HepG2 (cell line): Measurements from ENCODE around the gene LRRC3B.

ENCODE experiments used
- ASH2L ChIP-seq: fragments of 300-600, 200-600 bp; sonication (generic); IDR thresholded peaks from 2 replicates; pipeline ENCODE4 v1.7.0; 2017; ENCODE audit warnings: low read depth, mild to moderate bottlenecking, moderate library complexity, mixed read lengths, low read length; ENCODE audit not compliant: insufficient read length
- HDAC2 ChIP-seq: sonication (generic); formaldehyde crosslinking; IDR thresholded peaks from 2 replicates; pipeline ENCODE4 v1.4.0; 2020; ENCODE audit warnings: missing genetic modification reagents
- NR0B2 ChIP-seq: sonication (generic); formaldehyde crosslinking; IDR thresholded peaks from 2 replicates; pipeline ENCODE4 v1.4.0; 2020; ENCODE audit warnings: mild to moderate bottlenecking, missing genetic modification reagents
- TF ChIP-seq, protein P1 (sequence below): sonication (generic); formaldehyde crosslinking; IDR thresholded peaks from 2 replicates; pipeline ENCODE4 v1.5.1; 2020; ENCODE audit warnings: mild to moderate bottlenecking, missing genetic modification reagents, moderate library complexity

GRCh38 chr3:26592451-26592850 is 30.1 kb upstream of the LRRC3B start:
- TF ChIP-seq, protein P1, sequence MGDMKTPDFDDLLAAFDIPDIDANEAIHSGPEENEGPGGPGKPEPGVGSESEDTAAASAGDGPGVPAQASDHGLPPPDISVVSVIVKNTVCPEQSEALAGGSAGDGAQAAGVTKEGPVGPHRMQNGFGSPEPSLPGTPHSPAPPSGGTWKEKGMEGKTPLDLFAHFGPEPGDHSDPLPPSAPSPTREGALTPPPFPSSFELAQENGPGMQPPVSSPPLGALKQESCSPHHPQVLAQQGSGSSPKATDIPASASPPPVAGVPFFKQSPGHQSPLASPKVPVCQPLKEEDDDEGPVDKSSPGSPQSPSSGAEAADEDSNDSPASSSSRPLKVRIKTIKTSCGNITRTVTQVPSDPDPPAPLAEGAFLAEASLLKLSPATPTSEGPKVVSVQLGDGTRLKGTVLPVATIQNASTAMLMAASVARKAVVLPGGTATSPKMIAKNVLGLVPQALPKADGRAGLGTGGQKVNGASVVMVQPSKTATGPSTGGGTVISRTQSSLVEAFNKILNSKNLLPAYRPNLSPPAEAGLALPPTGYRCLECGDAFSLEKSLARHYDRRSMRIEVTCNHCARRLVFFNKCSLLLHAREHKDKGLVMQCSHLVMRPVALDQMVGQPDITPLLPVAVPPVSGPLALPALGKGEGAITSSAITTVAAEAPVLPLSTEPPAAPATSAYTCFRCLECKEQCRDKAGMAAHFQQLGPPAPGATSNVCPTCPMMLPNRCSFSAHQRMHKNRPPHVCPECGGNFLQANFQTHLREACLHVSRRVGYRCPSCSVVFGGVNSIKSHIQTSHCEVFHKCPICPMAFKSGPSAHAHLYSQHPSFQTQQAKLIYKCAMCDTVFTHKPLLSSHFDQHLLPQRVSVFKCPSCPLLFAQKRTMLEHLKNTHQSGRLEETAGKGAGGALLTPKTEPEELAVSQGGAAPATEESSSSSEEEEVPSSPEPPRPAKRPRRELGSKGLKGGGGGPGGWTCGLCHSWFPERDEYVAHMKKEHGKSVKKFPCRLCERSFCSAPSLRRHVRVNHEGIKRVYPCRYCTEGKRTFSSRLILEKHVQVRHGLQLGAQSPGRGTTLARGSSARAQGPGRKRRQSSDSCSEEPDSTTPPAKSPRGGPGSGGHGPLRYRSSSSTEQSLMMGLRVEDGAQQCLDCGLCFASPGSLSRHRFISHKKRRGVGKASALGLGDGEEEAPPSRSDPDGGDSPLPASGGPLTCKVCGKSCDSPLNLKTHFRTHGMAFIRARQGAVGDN (CRISPR knock-in tag): no peak
- TF ChIP-seq HDAC2 (CRISPR knock-in tag): no peak
- TF ChIP-seq ASH2L: no peak
- no peak for TF ChIP-seq NR0B2 (CRISPR knock-in tag)
